ENCODE data around the gene GSS. TPM values are rescaled to one million over a fixed set of nuclear protein-coding genes. Genes with fewer than 3 reads are reported as not detected.
"Not testable (repeated sequence)": the region's sequence is repeated elsewhere in the genome, so short reads cannot be mapped to it uniquely, and the experiment has no call there.

Gene GSS
- total RNA-seq, 1 donor from 2014 or later = 30.0 TPM

DNA sequence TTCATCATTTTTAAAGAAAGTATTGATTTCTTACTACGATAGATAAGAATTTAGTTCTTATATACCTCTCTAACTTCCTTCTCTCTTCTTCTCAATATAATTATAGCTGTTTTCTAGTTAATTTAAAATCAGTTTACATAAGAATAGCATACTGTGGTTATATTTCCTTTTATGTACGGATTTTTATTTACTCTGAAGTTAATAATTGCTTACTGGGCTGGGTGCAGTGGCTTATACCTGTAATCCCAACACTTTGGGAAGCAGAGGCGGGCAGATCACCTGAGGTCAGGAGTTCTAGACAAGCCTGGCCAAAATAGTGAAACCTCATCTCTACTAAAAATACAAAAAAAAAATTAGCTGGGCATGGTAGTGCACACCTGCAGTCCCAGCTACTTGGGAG lies 69.5 kb downstream of the GSS start:
- Histone ChIP-seq H3K9me3 (no peaks in the 10 kb centered on the region), H3K27me3 (no peaks in the 10 kb centered on the region), H3K36me3 (peaks cover 38% of the 10 kb centered on the region), H3K4me1 (peaks cover 24% of the 10 kb centered on the region), H3K27ac (no peak overlapping the region), H3K4me3 (no peak overlapping the region)
- no peak for DNase-seq
- intact Hi-C loops (cut with DNase I) = no loop called here
- TF ChIP-seq CTCF (IDR thresholded peaks at IDR 0.05) = no peak
- ATAC-seq = no peak

DNA sequence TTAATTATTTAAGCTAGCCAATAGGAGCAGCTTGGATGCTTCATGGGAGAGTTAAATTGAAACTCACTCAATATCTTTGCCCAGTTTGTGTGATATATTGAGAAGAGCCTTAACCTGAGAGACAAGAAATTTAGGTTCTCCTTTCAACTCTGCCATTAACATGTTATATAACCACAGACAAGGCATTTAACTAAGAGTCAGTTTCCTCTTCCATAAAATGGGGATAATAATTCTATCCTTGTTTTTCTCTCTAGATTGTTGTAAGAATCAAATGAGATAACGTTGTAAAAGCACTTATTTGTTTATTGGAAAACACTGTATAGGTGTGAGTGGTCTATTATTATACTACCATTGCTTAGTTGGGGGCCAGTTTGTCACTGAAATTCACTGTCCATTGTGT lies 71.3 kb downstream of the GSS start:
- Histone ChIP-seq H3K9me3 (no peaks in the 10 kb centered on the region), H3K27ac (no peak overlapping the region), H3K4me1 (peaks cover 27% of the 10 kb centered on the region), H3K36me3 (peaks cover 38% of the 10 kb centered on the region), H3K27me3 (no peaks in the 10 kb centered on the region), H3K4me3 (no peak overlapping the region)
- no peak for TF ChIP-seq CTCF (IDR thresholded peaks at IDR 0.05)
- intact Hi-C loops (cut with DNase I) = no loop called here
- DNase-seq (no peak), ATAC-seq (no peak)

DNA sequence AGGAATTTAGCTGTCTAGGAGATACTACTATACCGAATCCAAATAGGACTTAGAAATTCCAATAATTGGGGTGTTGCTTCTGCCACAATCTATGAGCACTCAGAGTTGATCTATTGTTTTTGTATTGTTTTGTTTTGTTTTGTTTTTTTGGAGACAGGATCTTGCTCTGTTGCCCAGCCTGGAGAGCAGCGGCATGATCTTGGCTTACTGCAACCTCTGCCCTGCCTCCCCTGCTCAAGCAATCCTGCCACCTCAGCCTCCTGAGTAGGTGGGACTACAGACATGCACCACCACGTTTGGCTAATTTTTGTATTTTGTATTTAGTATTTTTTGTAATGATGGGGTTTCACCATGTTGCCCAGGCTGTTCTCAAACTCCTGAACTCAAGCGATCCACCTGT lies 71.8 kb downstream of the GSS start:
- Histone ChIP-seq H3K4me1 (peaks cover 27% of the 10 kb centered on the region), H3K27ac (peak overlapping the region; percentile 19), H3K9me3 (no peaks in the 10 kb centered on the region), H3K4me3 (no peak overlapping the region), H3K27me3 (no peaks in the 10 kb centered on the region), H3K36me3 (peaks cover 38% of the 10 kb centered on the region)
- TF ChIP-seq CTCF (IDR thresholded peaks at IDR 0.05) = no peak
- DNase-seq = no peak
- no peak for ATAC-seq
- intact Hi-C loops (cut with DNase I) = no loop called here

DNA sequence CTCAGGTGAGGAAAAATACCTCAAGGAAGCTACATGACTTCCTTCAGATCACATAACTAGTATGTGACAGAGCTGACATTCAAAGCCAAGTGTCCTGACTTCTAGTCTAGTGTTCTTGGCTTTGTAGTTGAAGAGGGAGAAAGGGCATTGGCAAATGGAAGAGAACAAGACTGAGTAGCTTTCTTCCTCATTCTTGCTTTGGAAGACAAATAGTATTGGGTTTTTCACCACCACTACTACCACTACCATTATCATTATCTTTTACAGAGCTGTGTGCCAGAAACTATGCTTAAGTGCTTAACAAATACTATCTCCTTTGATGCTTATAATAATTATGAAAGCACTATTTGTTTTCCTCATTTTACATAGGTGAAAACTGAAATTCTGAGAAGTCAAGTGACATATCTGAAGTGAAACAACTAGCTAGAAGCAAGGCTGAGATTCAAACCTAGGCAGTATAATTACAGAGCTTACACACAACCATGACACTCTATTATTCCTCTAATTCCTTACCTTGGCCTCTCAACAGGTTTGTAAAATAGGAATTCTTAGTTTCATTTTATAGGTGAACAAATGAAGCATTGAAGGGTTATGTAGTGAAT lies 72.4 kb downstream of the GSS start:
- Histone ChIP-seq H3K36me3 (peaks cover 38% of the 10 kb centered on the region), H3K4me3 (no peak overlapping the region), H3K4me1 (peaks cover 27% of the 10 kb centered on the region), H3K27ac (peak overlapping the region; percentile 19), H3K27me3 (no peaks in the 10 kb centered on the region), H3K9me3 (no peaks in the 10 kb centered on the region)
- ATAC-seq (peak; percentile 71), DNase-seq (no peak)
- intact Hi-C loops (cut with DNase I) = no loop called here
- no peak for TF ChIP-seq CTCF (IDR thresholded peaks at IDR 0.05)

DNA sequence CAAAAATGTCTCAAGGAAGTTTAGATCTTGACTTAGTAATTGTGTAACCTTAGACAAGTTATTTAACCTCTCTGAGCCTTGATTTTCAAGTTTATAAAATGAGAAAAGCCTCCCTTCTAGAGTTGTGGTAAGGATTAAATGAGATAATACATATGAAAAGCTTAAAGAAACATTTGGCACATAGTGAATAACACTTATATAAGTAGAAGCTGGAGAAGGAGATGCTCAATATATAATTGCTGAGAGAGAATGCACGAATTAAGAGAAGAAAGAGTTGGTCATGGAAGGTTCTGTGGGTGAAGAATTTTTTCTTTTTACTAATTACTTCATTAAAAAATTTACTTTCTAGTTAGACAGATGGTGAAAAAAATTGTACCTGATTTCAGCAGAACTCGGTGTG lies 73.9 kb downstream of the GSS start:
- ATAC-seq (no peak), DNase-seq (no peak)
- Histone ChIP-seq H3K4me1 (peaks cover 24% of the 10 kb centered on the region), H3K9me3 (no peaks in the 10 kb centered on the region), H3K27ac (no peak overlapping the region), H3K36me3 (peaks cover 31% of the 10 kb centered on the region), H3K4me3 (no peak overlapping the region), H3K27me3 (no peaks in the 10 kb centered on the region)
- intact Hi-C loops (cut with DNase I) = no loop called here
- TF ChIP-seq CTCF (IDR thresholded peaks at IDR 0.05) = no peak

GRCh38 chr20:34880971-34881370 lies 74.6 kb downstream of the GSS start:
- H3K27ac ChIP-seq; ATAC-seq; H3K4me3 ChIP-seq; H3K27me3 ChIP-seq; DNase-seq; intact Hi-C loops (cut with DNase I); H3K9me3 ChIP-seq: not testable (repeated sequence)
- Histone ChIP-seq H3K4me1 (peaks cover 17% of the 10 kb centered on the region), H3K36me3 (peaks cover 29% of the 10 kb centered on the region)
